ENCODE data around the gene SPTY2D1.
"Not testable (repeated sequence)": the region's sequence is repeated elsewhere in the genome, so short reads cannot be mapped to it uniquely, and the experiment has no call there.

SPTY2D1 gene

DNA sequence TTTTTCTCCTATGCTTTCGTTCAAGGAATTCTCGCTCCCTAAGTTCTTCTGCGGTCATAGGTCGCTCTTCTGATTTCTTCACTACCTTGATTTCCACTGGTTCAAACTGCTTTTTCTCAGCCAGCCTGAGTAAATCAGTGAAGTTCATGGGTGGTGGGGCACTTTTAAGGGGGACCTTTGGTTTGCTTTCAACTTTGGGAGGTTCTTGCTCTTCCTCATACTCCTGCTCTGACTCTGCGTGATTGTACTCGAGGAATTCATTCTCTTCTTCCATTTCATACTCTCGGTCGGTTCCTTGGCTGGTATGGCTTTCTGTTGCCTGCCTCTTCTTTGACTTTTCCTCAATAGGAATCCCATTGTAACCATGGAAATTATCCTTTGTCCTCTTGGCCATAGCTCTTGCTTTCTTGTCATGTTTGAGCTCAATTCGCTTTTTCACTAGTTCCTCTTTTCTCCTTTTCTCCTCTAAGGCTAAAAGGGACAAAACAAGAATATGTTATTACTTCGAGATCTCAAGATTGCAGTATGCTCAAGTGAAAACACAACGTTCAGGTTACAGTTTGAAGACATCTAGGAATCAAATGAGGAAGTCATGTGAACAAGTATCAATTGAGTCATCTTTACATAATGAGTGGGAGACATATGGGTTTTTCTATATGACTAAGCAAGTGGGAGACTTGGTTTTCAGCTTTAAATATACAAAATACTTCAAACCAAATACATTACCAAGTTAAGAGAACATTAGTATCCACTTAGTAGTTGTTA lies 18.3 kb downstream of the SPTY2D1 start:
- FAIRE-seq: no peak

DNA sequence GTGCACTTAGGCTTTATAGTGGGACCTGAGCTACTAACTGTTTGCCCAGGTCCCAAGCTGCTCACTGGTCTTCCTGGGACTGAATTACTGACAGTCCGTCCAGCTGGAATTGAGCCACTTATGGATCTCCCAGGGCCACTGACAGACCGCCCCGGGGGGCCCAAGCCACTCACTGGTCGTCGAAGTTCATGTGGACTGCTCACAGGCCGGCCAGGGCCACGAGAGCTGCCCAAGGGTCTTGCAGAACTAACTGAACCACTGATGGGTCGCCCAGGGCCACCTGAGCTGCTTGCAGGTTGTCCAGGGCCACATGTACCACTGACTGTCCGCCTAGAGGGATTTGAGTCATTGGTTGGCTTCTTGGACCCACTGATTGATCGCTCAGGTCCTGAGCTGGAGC lies 19.5 kb downstream of the SPTY2D1 start:
- no peak for FAIRE-seq

DNA sequence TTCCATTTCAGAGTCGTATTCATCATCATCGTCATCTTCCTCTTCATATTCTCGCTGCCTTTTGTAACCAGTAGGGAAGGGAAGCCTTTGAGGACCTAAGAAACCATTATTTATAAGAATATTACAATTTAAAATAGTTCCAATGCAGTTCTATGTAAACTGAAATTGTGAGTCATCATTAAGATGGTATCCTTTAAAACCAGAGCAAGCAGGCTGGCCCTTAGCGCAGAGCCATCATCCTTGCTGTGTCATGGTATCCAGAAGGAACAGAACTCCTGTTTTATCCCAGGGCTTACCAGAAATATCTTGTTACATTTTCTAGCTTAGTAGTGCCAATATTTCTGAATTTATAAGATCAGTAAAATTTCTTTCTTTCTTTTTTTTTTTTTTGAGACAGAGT lies 21.7 kb downstream of the SPTY2D1 start:
- no peak for FAIRE-seq

GRCh38 chr11:18611196-18611595 lies 22.9 kb downstream of the SPTY2D1 start:
- no peak for FAIRE-seq

GRCh38 chr11:18608376-18608775 lies 25.8 kb downstream of the SPTY2D1 start:
- FAIRE-seq: no peak

- no peak for FAIRE-seq
Observed at GRCh38 chr11:18600915-18601569, 33.1 kb downstream of the SPTY2D1 start.

DNA sequence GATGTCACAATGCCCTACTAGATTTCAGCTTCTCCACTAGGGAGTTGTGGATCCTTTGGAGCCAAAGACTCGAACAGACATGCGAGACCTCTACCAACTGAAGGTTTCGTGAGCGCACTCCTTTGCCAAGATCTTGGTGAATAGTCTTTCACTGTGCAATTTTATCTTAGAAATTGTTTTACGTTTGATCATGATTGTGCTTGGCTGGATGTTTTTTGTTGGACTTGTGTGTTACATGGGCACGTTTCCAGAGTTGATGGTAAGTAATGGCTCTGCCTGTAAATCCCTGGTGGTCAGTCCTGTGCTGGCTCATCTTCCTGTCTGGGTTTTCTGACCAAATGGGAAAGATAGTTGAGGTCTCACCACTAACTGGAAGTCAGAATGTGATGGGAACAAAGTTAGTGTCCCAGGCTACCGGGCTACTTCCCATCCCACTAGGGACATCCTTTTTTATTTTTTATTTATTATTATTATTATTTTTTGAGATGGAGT lies 34.4 kb downstream of the SPTY2D1 start, which contains the start of gene MISFA:
TSS of gene MISFA (plus strand) at position 51 of the 492 bp plus-strand sequence. CDS start at position 191, 140 bp downstream.
- no peak for FAIRE-seq

DNA sequence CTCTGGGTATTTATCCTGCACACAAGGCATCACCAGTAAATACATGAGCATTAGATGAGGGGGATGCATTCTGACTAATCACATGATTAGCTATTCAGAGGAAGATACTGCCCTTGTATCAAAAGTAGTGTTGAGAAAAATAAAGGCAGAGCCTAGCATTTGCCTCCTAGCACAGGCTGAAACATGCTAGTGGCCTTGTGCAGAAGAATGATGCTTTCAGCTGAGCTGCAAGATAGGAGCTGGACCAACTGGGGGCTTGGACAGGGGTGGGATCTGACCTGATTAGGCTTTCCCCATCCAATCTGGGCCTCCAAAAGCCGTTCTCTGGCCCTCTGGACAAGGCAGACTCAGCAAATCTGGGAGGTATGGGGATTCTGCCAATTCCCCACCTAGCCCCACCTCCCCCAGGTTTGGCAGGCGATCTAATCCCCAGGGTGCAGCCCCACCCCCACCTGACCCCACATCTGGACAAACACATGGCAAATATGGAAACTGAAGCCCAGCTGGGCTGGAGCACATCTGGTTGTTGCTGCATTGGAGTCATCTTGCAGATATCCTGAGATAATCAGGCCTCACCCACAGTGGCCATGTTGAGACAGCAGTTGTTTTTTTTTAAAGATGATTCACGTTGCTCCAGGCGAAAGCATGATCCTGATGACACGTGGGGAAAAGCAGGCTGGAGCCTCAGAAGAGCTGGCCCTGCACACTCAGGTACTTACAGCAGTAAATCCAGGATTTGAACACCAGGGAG lies 39.0 kb downstream of the SPTY2D1 start:
- no peak for FAIRE-seq

GRCh38 chr11:18594088-18594487 lies 40.1 kb downstream of the SPTY2D1 start:
- FAIRE-seq: not testable (repeated sequence)

DNA sequence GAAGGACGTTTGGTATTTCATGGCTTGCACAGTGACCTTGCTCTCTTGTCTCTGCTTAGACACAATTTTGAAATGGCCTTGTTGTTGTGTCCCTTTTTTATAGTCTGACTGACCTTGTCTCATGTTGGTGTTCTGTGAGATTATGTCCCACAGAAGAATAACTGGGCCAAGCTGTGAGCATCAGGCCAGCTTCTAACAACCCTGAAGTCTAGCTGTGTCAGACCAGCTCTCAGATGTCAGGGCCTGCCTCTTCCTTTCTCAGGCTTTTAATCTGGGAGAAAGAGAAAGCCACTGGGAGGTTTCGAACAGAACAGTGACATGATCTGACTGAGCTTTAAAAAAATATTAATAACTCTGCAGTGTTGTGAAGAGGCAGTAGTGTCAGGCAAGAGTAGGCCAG lies 43.6 kb downstream of the SPTY2D1 start:
- no peak for FAIRE-seq

DNA sequence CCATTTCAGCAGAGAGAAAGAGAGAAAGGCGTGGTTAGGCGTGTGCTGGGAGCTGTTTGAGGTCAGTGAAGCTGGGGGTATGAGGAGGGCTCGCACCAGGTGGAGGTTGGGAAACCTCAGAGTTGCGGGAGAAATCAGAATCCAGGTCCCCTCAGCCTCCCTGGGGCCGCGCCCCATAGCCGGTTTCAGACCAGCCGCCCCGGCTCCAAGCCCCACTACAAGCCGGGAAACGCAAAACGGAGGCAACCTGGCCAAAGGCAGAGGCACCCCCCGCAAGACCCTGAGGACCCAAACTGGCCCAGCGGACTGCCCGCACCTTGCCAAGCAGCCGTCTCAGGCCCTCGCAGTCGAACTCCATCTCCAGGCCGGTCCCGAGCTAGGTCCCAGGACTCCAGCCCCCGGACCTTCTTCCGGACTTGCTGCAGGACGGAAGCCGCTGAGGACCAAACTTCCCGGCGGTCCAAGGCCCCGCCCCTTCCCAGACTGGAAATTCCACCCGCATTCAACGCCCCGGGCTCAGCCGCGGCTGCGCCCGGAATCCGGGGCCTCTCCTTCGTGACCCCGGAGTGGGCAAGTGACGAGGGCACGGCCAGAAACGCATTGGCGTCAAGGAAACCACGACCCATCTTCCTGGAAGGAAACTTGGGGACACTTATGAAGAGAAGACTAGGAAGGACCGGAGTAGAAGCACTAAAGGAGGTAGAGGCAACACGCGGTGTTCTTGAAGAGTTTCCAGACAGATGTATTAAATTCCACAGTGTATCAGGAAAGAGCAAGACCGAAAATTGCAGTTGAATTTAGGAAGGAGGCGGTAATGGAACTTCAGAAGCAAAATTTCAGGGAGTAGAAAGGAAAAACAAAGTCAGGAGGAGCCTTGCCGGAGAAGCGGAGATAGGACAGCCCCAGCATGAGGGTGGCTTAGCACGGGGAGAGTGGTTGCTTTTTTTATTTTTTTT lies 45.6 kb downstream of the SPTY2D1 start, which contains the start of gene UEVLD:
TSS of gene UEVLD (minus strand) at position 438 of the 956 bp plus-strand sequence. CDS start at position 358, 80 bp downstream.
- peak; percentile 62 for FAIRE-seq

DNA sequence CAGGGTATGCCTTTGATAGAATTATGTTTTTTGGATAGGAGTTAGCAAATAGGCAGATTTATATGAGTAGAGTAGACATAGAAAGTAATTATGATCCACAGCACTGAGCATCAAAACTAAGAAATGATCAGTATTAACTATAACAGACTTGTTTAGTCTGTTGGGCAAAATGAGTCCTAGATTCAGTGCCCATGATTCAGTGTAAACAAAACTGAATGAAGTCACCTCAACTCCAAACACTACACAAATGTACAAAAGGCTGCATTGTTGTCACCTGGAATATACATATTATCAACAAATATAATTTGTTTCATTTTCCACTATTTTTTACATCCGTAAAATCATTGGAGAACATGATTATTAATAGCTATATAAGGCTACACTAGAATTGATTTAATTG lies 52.3 kb downstream of the SPTY2D1 start:
- FAIRE-seq: no peak

- no peak for FAIRE-seq
Observed at GRCh38 chr11:18580113-18580766, 53.9 kb downstream of the SPTY2D1 start.

GRCh38 chr11:18578975-18579598 lies 55.1 kb downstream of the SPTY2D1 start:
- no peak for FAIRE-seq

DNA sequence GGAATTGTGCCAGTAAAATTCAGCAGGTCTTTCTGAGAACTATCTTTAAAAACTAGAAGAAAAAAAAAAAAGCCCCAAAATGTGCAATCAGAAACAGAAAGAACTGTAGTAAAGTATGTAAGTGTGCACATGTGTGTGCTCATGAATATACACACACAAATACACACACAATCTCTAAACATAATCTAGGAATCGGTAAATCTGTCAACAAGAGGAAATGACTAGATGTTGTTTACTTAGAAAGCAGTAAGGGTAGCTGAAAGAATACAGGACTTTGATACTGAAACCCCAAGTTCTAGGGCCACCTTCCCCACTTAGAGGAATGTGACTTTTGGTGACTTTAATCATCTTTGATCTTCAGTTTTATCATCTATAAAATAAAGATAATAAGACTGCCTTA lies 58.8 kb downstream of the SPTY2D1 start:
- no peak for FAIRE-seq

DNA sequence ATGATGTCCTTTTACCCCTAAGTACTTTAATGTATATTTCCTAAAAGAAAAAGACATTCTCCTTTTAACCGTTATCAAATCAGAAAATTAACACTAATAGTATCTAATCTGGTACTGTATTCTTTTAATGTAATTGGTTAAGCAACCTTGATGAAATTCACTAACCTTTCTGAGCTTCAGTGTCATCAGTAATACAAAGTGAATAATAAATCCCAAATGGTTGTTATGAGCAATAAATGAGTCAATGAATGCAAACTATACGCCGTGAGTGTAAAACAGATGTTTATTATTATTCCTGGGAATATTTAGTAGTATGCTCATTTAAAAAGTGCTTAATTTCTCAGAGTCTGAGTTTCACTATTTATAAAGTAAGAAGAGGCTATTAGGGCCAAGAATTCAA lies 67.1 kb downstream of the SPTY2D1 start:
- FAIRE-seq: no peak

DNA sequence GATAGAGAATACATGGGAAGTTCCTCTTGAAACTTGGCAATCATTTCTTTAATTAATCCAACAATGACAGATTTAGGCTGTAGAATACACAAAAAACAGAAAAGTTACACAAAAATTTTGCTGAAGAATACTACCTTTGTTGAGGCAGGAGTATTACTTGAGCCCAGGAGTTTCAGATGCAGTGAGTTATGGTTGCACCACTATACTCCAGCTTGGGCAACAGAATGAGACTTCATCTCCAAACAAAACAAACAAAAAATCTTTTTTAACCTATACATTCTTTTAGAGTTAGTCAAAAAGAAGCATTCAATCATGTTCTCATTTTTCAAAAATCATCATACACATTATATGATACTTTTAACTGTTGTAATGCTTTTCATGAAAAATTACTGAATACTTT lies 67.7 kb downstream of the SPTY2D1 start:
- FAIRE-seq: no peak

DNA sequence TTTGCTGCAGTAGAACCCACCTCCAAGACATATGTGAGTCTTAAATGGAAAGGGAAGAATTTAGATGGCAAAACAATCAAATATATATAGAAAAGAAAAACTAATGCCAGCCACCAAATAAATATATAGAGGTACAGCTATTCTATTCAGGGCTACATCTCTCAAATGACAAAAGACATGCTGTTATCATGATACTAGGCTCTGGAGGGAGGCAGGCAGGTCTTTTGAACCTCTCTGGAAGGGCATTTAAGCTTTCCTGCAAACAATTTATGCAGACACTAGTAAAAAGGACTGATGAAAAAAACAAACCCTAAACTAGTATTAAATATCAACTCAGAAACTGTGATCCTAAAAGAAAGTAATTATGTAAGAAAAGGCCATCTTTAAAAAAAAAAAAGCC lies 70.0 kb downstream of the SPTY2D1 start:
- FAIRE-seq: no peak

GRCh38 chr11:18563090-18563730 lies 70.9 kb downstream of the SPTY2D1 start:
- no peak for FAIRE-seq
